T1000 (cell line): ENCODE data around the gene CFAP70.
"Not testable (repeated sequence)": the region's sequence is repeated elsewhere in the genome, so short reads cannot be mapped to it uniquely, and the experiment has no call there.

Source experiments
- DNase-seq: peaks from one replicate; lab custom pipeline; 2025; ENCODE audit warnings: mixed read lengths; lab: John Stamatoyannopoulos, UW

CFAP70 gene

DNA sequence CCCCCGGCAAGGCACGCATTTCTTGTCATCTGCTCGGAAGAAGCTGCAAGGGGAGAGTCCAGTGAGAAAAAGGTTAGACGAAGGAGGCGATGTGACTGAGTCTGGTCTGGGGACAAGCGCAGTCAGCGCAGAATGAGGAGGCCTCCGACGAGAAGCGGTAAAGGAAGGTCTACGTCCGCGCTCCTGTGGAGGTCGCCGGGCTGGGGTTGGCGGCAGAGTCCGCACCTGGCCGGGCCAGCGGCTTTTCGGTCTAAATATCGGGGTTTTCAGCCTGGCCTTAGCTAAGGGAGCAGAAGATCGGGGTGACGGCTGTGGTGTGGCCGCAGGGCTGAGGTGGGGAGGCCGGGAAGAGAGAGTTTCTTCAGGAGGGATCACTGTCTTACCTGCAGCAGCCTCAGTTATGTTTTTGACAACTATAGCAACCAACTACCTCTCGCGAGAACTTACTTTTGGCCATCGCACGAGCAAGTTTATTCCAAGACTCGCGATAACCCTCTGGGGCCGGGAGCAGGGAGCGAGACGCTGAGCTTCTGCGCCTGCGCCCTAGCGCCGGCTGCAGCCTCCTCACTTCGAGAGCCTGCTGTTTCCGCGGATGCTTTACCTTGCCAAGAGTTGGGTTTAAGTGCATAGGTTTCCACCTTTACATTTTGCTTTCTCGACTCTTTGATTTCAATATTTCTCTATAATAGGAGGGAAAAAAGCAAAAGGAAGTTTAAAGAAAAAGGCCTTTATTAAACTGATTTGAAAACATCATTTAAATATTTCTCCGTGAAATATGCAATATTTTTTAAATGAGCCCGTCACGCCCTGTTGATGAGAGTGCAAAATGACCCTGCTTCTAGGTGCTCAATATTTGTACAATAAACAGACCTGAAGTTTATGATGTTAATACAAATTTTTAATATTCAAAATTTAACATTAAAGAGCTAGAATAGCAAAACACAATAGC is at the start of gene CFAP70:
TSS of gene CFAP70 (minus strand) at position 534 of the 949 bp plus-strand sequence. CDS start 4,068 bp downstream, outside the sequence.
- peak; percentile 92 for DNase-seq

GRCh38 chr10:73408061-73408460 is 49.4 kb upstream of the CFAP70 start:
- DNase-seq: no peak

DNA sequence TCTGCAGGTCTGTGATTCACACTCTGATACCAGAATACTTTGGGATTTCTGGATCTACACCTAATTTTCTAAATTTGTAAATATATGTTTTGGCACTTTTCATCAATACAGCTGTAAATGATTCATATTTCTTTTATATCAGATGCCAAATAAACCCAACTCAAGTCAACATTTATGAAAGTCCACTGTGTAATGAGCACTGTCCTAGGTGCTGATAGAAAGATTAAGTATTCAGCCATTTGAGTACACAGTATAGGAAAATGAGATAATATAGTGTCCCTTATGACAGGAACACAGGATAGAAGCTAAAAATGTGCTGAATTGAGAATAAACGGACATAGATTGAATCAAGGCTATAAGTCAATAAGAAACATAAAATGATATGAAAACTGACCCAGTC is 48.8 kb upstream of the CFAP70 start:
- DNase-seq: no peak

- no peak for DNase-seq
Measured at GRCh38 chr10:73406846-73407245, 48.2 kb upstream of the CFAP70 start.

GRCh38 chr10:73405556-73405955 is 46.9 kb upstream of the CFAP70 start:
- no peak for DNase-seq

DNA sequence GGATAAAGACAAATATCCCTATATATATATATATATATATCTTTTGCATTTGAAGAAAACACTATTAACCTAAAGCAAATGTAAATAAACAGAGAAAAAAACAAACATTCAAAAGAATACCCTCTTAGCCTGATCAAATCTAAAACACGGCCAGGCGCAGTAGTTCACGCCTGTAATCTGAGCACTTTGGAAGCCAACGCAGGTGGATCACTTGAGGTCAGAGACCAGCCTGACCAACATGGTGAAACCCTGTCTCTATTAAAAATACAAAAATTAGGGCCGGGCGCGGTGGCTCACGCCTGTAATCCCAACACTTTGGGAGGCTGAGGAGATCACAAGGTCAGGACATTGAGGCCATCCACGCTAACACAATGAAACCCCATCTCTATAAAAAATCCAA is 46.0 kb upstream of the CFAP70 start:
- DNase-seq: no peak

DNA sequence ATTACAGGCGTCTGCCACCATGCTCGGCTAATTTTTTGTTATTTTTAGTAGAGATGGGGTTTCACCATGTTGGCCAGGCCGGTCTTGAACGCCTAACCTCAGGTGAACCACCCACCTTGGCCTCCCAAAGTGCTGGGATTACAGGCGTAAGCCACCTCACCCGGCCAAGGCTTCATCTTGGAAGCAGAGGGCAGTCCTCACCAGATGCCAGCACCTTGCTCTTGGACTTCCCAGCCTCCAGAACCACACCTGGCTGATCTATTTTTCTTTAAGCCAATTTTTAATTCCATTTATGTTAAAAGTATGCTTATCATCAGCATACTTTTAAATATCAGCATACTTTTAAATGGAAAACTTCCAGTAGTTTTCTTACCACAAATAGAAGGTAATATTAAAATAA is 43.0 kb upstream of the CFAP70 start:
- DNase-seq: no peak

DNA sequence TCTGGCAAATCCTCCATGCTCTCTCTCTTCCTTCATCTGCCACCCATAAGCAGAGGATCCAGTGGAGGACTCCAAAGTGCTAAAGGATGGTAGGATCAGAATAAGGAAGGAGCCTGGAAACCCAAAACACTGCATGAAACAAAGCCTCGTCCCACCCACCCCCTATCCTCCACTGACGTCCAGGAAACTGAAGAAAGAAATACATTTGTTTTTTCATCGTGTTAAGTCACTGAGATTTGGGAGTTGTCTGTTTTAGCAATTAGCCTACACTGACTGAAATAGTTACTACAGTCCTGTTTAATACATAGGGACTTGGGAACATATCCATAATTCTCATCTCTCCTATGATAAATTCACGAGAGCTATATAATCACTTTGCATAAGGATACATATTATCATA is 40.4 kb upstream of the CFAP70 start:
- DNase-seq: no peak

DNA sequence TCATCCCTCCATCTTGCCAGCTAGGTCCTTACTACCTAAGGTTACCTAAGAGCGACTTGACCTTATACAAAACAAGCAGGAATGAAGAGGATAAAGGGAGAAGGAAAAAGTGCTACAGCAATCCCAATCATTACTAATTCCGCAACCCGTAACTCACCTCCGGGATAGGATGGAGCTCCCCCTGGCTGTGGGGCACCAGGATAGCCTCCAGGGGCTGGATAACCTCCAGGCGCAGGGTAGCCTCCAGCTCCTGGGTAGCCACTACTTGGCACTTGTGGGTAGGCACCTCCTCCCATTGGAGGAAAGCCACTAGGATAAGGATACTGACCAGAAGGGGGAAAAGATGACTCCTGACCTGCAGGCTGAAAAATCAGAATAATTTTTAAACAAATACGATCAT is 39.4 kb upstream of the CFAP70 start:
- no peak for DNase-seq

DNA sequence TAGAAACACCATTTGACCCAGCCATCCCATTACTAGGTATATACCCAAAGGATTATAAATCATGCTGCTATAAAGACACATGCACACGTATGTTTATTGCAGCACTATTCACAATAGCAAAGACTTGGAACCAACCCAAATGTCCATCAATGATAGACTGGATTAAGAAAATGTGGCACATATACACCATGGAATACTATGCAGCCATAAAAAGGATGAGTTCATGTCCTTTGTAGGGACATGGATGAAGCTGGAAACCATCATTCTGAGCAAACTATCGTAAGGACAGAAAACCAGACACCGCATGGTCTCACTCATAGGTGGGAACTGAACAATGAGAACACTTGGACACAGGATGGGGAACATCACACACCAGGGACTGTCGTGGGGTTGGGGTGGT is 35.7 kb upstream of the CFAP70 start:
- not testable (repeated sequence) for DNase-seq

- DNase-seq: no peak
Measured at GRCh38 chr10:73388228-73388627, 29.6 kb upstream of the CFAP70 start.

GRCh38 chr10:73386583-73386982 is 27.9 kb upstream of the CFAP70 start:
- no peak for DNase-seq

DNA sequence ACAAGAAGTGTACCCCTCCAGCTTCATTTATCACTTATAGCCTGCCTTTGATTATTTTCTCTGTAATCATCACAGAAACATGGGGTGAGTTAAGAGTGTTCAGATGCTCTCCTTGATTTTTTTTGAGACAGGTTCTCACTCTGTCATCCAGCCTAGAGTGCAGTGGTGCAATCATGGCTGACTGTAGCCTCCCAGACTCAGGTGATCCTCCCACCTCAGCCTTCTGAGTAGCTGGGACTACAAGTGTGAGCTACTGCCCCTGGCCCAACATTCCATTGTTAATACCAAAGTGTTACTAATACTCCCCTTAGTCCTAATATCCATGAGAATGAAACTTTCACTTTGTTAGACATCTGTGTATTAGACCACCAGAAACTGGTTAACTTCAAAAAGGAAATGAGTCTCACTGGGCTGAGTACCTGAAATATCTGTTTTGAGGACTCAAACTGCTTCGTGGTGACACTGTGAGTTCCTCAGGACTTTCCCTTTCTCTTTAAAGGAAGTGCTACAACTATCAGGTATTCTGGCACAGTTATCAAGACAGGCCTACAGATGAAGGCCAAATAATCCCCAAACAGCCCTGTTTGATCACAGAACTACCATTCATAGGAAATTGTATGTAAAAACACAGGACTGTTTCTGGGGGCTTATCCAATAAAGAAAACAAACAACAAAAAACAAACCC is 20.5 kb upstream of the CFAP70 start:
- no peak for DNase-seq

DNA sequence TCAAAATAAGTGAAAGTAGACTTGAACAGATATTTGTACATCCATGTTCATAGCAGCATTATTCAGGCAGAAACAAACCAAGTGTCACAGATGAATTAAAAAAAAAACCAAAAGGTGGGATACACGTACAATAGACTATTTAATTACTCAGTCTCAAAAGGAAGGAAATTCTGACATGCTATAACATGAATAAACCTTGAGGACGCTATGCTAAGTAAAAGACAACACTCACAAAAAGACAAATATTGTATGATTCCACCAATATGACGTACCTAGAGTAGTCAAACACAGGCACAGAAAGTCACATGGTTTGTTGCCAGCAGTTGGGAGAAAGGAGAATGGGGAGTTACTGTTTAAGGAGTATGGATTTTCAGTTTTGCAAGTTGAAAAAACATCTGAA is 18.0 kb upstream of the CFAP70 start:
- no peak for DNase-seq

DNA sequence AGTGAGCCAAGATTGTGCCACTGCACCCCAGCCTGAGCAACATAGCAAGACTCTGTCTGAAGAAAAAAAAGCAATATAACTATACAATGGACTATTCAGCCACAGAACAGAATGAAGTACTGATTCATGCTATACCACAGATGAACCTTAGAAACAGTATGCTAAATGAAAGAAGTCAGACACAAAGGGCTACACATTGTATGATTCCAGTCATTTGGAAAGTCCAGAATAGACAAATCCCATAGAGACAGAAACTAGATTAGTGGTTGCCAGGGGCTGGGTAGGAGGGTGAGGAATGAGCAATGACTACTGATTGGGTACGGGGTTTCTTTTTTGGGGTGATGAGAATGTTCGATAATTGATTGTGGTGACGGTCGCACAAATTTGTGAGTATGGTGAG is 9.6 kb upstream of the CFAP70 start:
- no peak for DNase-seq

GRCh38 chr10:73366381-73367298 is 8.0 kb upstream of the CFAP70 start:
- DNase-seq: no peak

GRCh38 chr10:73364964-73365363 is 6.3 kb upstream of the CFAP70 start:
- no peak for DNase-seq

DNA sequence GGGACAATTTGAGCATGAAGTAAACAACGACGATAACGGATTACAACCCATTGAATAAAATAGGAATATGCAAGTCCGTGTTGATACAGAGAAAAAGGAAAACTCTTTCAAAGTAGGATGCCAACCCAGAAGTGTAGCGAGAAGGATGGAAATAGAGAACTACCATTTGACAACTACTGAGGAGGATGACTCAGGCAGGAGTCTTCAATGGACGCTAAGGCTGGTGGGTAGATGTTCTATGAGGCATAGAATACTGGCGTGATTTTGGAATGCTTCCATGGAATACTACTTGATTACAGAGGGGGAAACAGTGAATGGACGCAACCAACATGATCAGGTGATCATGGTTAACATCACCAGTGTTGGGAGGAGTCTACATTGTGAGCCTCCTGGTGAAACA is 828 bp upstream of the CFAP70 start:
- DNase-seq: no peak

GRCh38 chr10:73357821-73358220 is 843 bp downstream of the CFAP70 start:
- DNase-seq: no peak

- no peak for DNase-seq
Measured at GRCh38 chr10:73357166-73357565, 1.5 kb downstream of the CFAP70 start.

DNA sequence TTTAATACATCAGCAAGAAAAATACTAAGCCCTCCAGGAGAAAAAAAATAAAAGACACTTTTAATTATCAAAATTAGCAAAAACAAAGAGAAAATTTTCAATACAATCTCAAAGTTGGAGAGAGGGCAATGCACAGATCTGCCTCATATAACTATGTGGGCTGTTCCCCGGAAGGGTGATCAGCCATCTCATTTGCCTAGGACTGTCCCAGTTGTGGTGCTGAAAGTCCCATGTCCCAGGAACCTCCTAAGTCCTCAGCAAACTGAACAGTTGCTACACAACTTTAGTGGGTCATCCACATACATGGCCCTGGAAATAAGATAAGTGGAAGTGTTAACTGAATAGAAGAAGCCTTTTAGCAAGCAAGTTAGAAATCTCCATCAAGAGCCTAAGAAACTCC is 14.4 kb downstream of the CFAP70 start:
- DNase-seq: no peak

DNA sequence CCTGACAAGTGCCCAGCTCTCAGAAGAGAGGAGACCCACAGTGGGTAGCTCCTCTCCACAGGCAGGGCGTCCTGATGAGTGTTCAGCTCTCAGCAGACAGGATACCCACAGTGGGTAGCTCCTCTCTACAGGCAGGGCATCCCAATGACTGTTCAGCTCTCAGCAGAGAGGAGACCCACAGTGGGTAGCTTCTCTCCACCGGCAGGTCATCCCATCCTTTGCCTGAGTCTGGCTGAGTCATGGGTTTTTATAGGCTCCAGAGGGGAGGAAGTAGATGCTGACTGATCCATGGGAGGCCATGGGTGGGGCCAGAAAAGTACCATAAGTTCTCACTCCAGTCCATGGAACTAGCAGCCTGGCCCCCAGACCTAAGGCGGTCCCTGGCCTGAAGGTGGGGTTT is 18.5 kb downstream of the CFAP70 start:
- no peak for DNase-seq
